SK-N-SH treated with all-trans-retinoic acid at 6 μM for 48 hours (cell line): ENCODE measurements around the gene SLC6A18.

Source experiments
- ATAC-seq: fragments of 200-7000 bp; cut with Tn5 transposase; 3 replicates; pipeline ENCODE4 v1.9.1; 2020; ENCODE audit warnings: mild to moderate bottlenecking, moderate library complexity
- BACH2 ChIP-seq: fragments of 250-450 bp; sonication (Bioruptor Pico); IDR thresholded peaks from 2 replicates; pipeline ENCODE4 v1.9.0; 2021; ENCODE audit warnings: mild to moderate bottlenecking, borderline replicate concordance
- CREB5 ChIP-seq: fragments of 250-450 bp; sonication (Bioruptor Pico); IDR thresholded peaks from 2 replicates; pipeline ENCODE4 v1.5.1; 2020; ENCODE audit warnings: low read depth, mild to moderate bottlenecking, moderate library complexity
- CSDC2 ChIP-seq: fragments of 250-450 bp; sonication (Bioruptor Pico); IDR thresholded peaks from 2 replicates; pipeline ENCODE4 v1.5.0; 2020; ENCODE audit warnings: mild to moderate bottlenecking, moderate library complexity
- CSRNP3 ChIP-seq: fragments of 250-450 bp; sonication (Bioruptor Pico); IDR thresholded peaks from 2 replicates; pipeline ENCODE4 v1.5.1; 2021; ENCODE audit warnings: mild to moderate bottlenecking, moderate library complexity
- ESRRG ChIP-seq: fragments of 250-450 bp; sonication (Bioruptor Pico); IDR thresholded peaks from 2 replicates; pipeline ENCODE4 v1.6.1; 2021; ENCODE audit warnings: mild to moderate bottlenecking
- GLIS3 ChIP-seq: fragments of 250-450 bp; sonication (Bioruptor Pico); IDR thresholded peaks from 2 replicates; pipeline ENCODE4 v1.5.0; 2020; ENCODE audit warnings: mild to moderate bottlenecking, moderate library complexity
- ISL1 ChIP-seq: fragments of 250-450 bp; sonication (Bioruptor Pico); IDR thresholded peaks from 2 replicates; pipeline ENCODE4 v2.1.2; 2022; ENCODE audit warnings: mild to moderate bottlenecking, moderate library complexity
- OSR1 ChIP-seq: fragments of 250-450 bp; sonication (Bioruptor Pico); IDR thresholded peaks from 2 replicates; pipeline ENCODE4 v1.8.0; 2022; ENCODE audit warnings: moderate library complexity, mild to moderate bottlenecking, inconsistent platforms
- PATZ1 ChIP-seq: fragments of 250-450 bp; sonication (Bioruptor Pico); IDR thresholded peaks from 2 replicates; pipeline ENCODE4 v1.8.0; 2020; ENCODE audit warnings: mild to moderate bottlenecking, moderate library complexity, borderline replicate concordance
- POU6F1 ChIP-seq: fragments of 250-450 bp; sonication (Bioruptor Pico); IDR thresholded peaks from 2 replicates; pipeline ENCODE4 v1.8.0; 2021; ENCODE audit warnings: low read depth, mild to moderate bottlenecking, moderate library complexity, borderline replicate concordance
- PPARA ChIP-seq: fragments of 250-450 bp; sonication (Bioruptor Pico); IDR thresholded peaks from 2 replicates; pipeline ENCODE4 v1.5.0; 2020; ENCODE audit warnings: mild to moderate bottlenecking, borderline replicate concordance
- RARB ChIP-seq: fragments of 250-450 bp; sonication (Bioruptor Pico); IDR thresholded peaks from 2 replicates; pipeline ENCODE4 v1.8.0; 2021; ENCODE audit warnings: mild to moderate bottlenecking, moderate library complexity
- TOX ChIP-seq: fragments of 250-450 bp; sonication (Bioruptor Pico); IDR thresholded peaks from 2 replicates; pipeline ENCODE4 v1.8.0; 2021; ENCODE audit warnings: mild to moderate bottlenecking, moderate library complexity, borderline replicate concordance
- TSHZ2 ChIP-seq: fragments of 250-450 bp; sonication (Bioruptor Pico); IDR thresholded peaks from 2 replicates; pipeline ENCODE4 v1.5.0; 2020; ENCODE audit warnings: mild to moderate bottlenecking, moderate library complexity
- ZC3H10 ChIP-seq: fragments of 250-450 bp; sonication (Bioruptor Pico); IDR thresholded peaks from 2 replicates; pipeline ENCODE4 v1.5.1; 2021; ENCODE audit warnings: mild to moderate bottlenecking, moderate library complexity
- ZFP30 ChIP-seq: fragments of 450-650 bp; formaldehyde crosslinking; IDR thresholded peaks from 2 replicates; pipeline ENCODE4 v1.5.0; 2022; ENCODE audit warnings: mild to moderate bottlenecking, moderate library complexity
- ZNF565 ChIP-seq: fragments of 450-650 bp; formaldehyde crosslinking; conservative IDR thresholded peaks from 2 replicates; pipeline ENCODE4 v1.5.0; 2020; ENCODE audit warnings: low read depth, mild to moderate bottlenecking, moderate library complexity
- ZNF8 ChIP-seq: fragments of 450-650 bp; formaldehyde crosslinking; IDR thresholded peaks from 2 replicates; pipeline ENCODE4 v1.5.0; 2020; ENCODE audit warnings: mild to moderate bottlenecking, moderate library complexity

The SLC6A18 gene

GRCh38 chr5:1187950-1188334 is 37.2 kb upstream of the SLC6A18 start:
- TF ChIP-seq BACH2 (CRISPR knock-in tag) (no peak), ZC3H10 (no peak), ESRRG (CRISPR knock-in tag) (no peak), RARB (CRISPR knock-in tag) (no peak), ZNF565 (no peak), TSHZ2 (no peak), OSR1 (CRISPR knock-in tag) (no peak), ZFP30 (no peak), GLIS3 (no peak), ZNF8 (CRISPR knock-in tag) (no peak), CSRNP3 (CRISPR knock-in tag) (no peak)
- no peak for ATAC-seq

- TF ChIP-seq PATZ1 (CRISPR knock-in tag) (no peak), ZFP30 (no peak), CSRNP3 (CRISPR knock-in tag) (no peak), POU6F1 (CRISPR knock-in tag) (no peak), ISL1 (CRISPR knock-in tag) (no peak), TSHZ2 (no peak), BACH2 (CRISPR knock-in tag) (no peak), PPARA (CRISPR knock-in tag) (no peak), OSR1 (CRISPR knock-in tag) (no peak), CREB5 (CRISPR knock-in tag) (no peak)
Measured at GRCh38 chr5:1188464-1188863, 36.7 kb upstream of the SLC6A18 start.

GRCh38 chr5:1189269-1189668 is 35.9 kb upstream of the SLC6A18 start:
- ATAC-seq: no peak
- TF ChIP-seq TSHZ2 (no peak), CSRNP3 (CRISPR knock-in tag) (no peak), CSDC2 (CRISPR knock-in tag) (no peak), TOX (CRISPR knock-in tag) (no peak), ESRRG (CRISPR knock-in tag) (no peak), RARB (CRISPR knock-in tag) (no peak), ZC3H10 (no peak)

More at GRCh38 chr5:1188464-1188863, 36.7 kb upstream of the SLC6A18 start:
- ATAC-seq: no peak
